ENCODE measurements around the gene TRHDE. TPM values are rescaled to one million over a fixed set of nuclear protein-coding genes. Genes with fewer than 3 reads are reported as not detected.
A peak's percentile ranks its signal among the peaks of the same experiment; 100 is the strongest.

The TRHDE gene
- polyA plus RNA-seq, 1 donor from 2014 or later, result 20.6 TPM

- Histone ChIP-seq H3K27me3 (ENCODE audit: insufficient read depth, low read depth, low read length) (no peaks in the 10 kb centered on the region), H3K9me3 (ENCODE audit: low read length) (no peaks in the 10 kb centered on the region), H3F3A (ENCODE audit: insufficient read depth, low read length, poor library complexity, severe bottlenecking) (peaks cover 4% of the 10 kb centered on the region), H3K9ac (ENCODE audit: low read length) (no peak overlapping the region), H3K4me2 (ENCODE audit: low read length) (no peak overlapping the region), H3K79me2 (replicated peaks; ENCODE audit: insufficient read depth, low read length) (no peaks in the 10 kb centered on the region), H2AFZ (ENCODE audit: low read depth, low read length) (no peak overlapping the region), H3K9me2 (ENCODE audit: insufficient read depth, low read length) (no peaks in the 10 kb centered on the region), H3K4me3 (ENCODE audit: low read length) (no peak overlapping the region), H3K27ac (ENCODE audit: low read length) (no peak overlapping the region), H3K36me3 (ENCODE audit: insufficient read depth, low read length) (no peaks in the 10 kb centered on the region), H4K20me1 (ENCODE audit: insufficient read depth) (no peaks in the 10 kb centered on the region)
- TF ChIP-seq MXI1 (conservative IDR thresholded peaks at IDR 0.05; ENCODE audit: poor library complexity, severe bottlenecking), result no peak
- TF ChIP-seq TAF1 (IDR thresholded peaks at IDR 0.05; ENCODE audit: low read depth), result no peak
- TF ChIP-seq EP300 (conservative IDR thresholded peaks at IDR 0.05; ENCODE audit: poor library complexity, severe bottlenecking), result no peak
- TF ChIP-seq POLR2AphosphoS5 (IDR thresholded peaks at IDR 0.05), result no peak
- TF ChIP-seq, protein P1, sequence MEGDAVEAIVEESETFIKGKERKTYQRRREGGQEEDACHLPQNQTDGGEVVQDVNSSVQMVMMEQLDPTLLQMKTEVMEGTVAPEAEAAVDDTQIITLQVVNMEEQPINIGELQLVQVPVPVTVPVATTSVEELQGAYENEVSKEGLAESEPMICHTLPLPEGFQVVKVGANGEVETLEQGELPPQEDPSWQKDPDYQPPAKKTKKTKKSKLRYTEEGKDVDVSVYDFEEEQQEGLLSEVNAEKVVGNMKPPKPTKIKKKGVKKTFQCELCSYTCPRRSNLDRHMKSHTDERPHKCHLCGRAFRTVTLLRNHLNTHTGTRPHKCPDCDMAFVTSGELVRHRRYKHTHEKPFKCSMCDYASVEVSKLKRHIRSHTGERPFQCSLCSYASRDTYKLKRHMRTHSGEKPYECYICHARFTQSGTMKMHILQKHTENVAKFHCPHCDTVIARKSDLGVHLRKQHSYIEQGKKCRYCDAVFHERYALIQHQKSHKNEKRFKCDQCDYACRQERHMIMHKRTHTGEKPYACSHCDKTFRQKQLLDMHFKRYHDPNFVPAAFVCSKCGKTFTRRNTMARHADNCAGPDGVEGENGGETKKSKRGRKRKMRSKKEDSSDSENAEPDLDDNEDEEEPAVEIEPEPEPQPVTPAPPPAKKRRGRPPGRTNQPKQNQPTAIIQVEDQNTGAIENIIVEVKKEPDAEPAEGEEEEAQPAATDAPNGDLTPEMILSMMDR (IDR thresholded peaks at IDR 0.05; ENCODE audit: poor library complexity, severe bottlenecking), result peak; percentile 79
- peak; percentile 85 for TF ChIP-seq SMC3 (conservative IDR thresholded peaks at IDR 0.05; ENCODE audit: poor library complexity)
- TF ChIP-seq EZH2 (IDR thresholded peaks at IDR 0.05; ENCODE audit: borderline replicate concordance, insufficient read depth, low read length, poor library complexity, severe bottlenecking), result no peak
- TF ChIP-seq, protein P2, sequence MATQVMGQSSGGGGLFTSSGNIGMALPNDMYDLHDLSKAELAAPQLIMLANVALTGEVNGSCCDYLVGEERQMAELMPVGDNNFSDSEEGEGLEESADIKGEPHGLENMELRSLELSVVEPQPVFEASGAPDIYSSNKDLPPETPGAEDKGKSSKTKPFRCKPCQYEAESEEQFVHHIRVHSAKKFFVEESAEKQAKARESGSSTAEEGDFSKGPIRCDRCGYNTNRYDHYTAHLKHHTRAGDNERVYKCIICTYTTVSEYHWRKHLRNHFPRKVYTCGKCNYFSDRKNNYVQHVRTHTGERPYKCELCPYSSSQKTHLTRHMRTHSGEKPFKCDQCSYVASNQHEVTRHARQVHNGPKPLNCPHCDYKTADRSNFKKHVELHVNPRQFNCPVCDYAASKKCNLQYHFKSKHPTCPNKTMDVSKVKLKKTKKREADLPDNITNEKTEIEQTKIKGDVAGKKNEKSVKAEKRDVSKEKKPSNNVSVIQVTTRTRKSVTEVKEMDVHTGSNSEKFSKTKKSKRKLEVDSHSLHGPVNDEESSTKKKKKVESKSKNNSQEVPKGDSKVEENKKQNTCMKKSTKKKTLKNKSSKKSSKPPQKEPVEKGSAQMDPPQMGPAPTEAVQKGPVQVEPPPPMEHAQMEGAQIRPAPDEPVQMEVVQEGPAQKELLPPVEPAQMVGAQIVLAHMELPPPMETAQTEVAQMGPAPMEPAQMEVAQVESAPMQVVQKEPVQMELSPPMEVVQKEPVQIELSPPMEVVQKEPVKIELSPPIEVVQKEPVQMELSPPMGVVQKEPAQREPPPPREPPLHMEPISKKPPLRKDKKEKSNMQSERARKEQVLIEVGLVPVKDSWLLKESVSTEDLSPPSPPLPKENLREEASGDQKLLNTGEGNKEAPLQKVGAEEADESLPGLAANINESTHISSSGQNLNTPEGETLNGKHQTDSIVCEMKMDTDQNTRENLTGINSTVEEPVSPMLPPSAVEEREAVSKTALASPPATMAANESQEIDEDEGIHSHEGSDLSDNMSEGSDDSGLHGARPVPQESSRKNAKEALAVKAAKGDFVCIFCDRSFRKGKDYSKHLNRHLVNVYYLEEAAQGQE (IDR thresholded peaks at IDR 0.05; ENCODE audit: borderline replicate concordance), result no peak
- peak; percentile 85 for TF ChIP-seq RAD21 (conservative IDR thresholded peaks at IDR 0.05)
These were observed 74.3 kb downstream of the TRHDE start for GRCh38 chr12:72346363-72346944.

DNA sequence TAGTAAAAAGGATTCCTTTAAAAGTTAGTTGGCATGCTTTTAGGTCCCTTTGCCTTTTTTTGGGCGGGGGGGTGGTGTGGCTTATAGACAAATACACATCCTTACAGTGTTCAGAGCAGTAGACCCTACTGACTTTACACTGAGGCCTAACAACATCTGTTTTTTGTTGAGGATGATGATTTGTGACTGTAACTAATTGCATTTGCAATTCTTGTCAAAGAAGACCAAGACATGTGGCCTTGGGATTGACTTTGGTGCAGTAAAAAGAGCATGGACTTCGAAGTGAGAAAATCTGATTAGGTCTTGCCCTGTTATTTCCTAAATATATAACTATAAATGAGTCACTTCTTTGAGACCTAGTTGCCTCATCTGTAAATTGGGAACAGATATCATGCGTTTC lies 77.3 kb downstream of the TRHDE start:
- no peaks in the 10 kb centered on the region for H3K36me3 ChIP-seq (ENCODE audit: insufficient read depth, low read length)
- peaks cover 4% of the 10 kb centered on the region for H3F3A ChIP-seq (ENCODE audit: insufficient read depth, low read length, poor library complexity, severe bottlenecking)
- no peak for TF ChIP-seq EP300 (conservative IDR thresholded peaks at IDR 0.05; ENCODE audit: poor library complexity, severe bottlenecking)
- TF ChIP-seq EZH2 (IDR thresholded peaks at IDR 0.05; ENCODE audit: borderline replicate concordance, insufficient read depth, low read length, poor library complexity, severe bottlenecking), result no peak
- TF ChIP-seq, protein P1 (IDR thresholded peaks at IDR 0.05; ENCODE audit: poor library complexity, severe bottlenecking), result no peak
- TF ChIP-seq SMC3 (conservative IDR thresholded peaks at IDR 0.05; ENCODE audit: poor library complexity), result no peak
- no peak for TF ChIP-seq MXI1 (conservative IDR thresholded peaks at IDR 0.05; ENCODE audit: poor library complexity, severe bottlenecking)
- TF ChIP-seq, protein P2 (IDR thresholded peaks at IDR 0.05; ENCODE audit: borderline replicate concordance), result no peak
- no peak for TF ChIP-seq RAD21 (conservative IDR thresholded peaks at IDR 0.05)
- H3K9ac ChIP-seq (ENCODE audit: low read length), result no peak overlapping the region
- no peaks in the 10 kb centered on the region for H3K9me2 ChIP-seq (ENCODE audit: insufficient read depth, low read length)
- H3K4me2 ChIP-seq (ENCODE audit: low read length), result no peak overlapping the region
- no peak overlapping the region for H2AFZ ChIP-seq (ENCODE audit: low read depth, low read length)
- H4K20me1 ChIP-seq (ENCODE audit: insufficient read depth), result no peaks in the 10 kb centered on the region
- no peaks in the 10 kb centered on the region for H3K9me3 ChIP-seq (ENCODE audit: low read length)
- H3K4me3 ChIP-seq (ENCODE audit: low read length), result no peak overlapping the region
- H3K27ac ChIP-seq (ENCODE audit: low read length), result peak overlapping the region; percentile 35
- no peaks in the 10 kb centered on the region for H3K27me3 ChIP-seq (ENCODE audit: insufficient read depth, low read depth, low read length)
- H3K79me2 ChIP-seq (replicated peaks; ENCODE audit: insufficient read depth, low read length), result no peaks in the 10 kb centered on the region
